Smooth muscle cell (in vitro differentiated cells): ENCODE results near the gene TUBB2B. TPM values are rescaled to one million over a fixed set of nuclear protein-coding genes. Genes with fewer than 3 reads are reported as not detected.

Experiments
- DNase-seq: peaks from one replicate; lab custom pipeline; 2025; ENCODE audit not compliant: unreplicated experiment; lab: John Stamatoyannopoulos, UW
- H2AFZ ChIP-seq: fragments of 200-600 bp; sonication (generic); 2 replicates; pipeline ENCODE4 v1.6.0; 2016; ENCODE audit warnings: antibody characterized with exemption, low read depth, mild to moderate bottlenecking
- H3F3A ChIP-seq: fragments of 200-600 bp; sonication (generic); 2 replicates; pipeline ENCODE4 v1.6.0; 2017; ENCODE audit warnings: antibody characterized with exemption, low read depth
- H3K27ac ChIP-seq: fragments of 200-600 bp; sonication (generic); 2 replicates; pipeline ENCODE4 v1.5.1; 2016; ENCODE audit warnings: low read depth, mild to moderate bottlenecking
- H3K27me3 ChIP-seq: fragments of 200-600 bp; sonication (generic); 2 replicates; pipeline ENCODE4 v1.6.1; 2016; ENCODE audit warnings: low read depth, mild to moderate bottlenecking
- H3K36me3 ChIP-seq: fragments of 200-600 bp; sonication (generic); 2 replicates; pipeline ENCODE4 v1.5.1; 2016; ENCODE audit warnings: low read depth
- H3K4me1 ChIP-seq: fragments of 200-600 bp; sonication (generic); 2 replicates; pipeline ENCODE4 v1.5.1; 2016; ENCODE audit warnings: low read depth
- H3K4me2 ChIP-seq: fragments of 200-600 bp; sonication (generic); 2 replicates; pipeline ENCODE4 v1.6.0; 2016; ENCODE audit warnings: mild to moderate bottlenecking
- H3K4me3 ChIP-seq: fragments of 200-600 bp; sonication (generic); 2 replicates; pipeline ENCODE4 v1.5.1; 2016; ENCODE audit warnings: mild to moderate bottlenecking
- H3K79me2 ChIP-seq: fragments of 200-600 bp; sonication (generic); 2 replicates; pipeline ENCODE4 v1.6.0; 2016; ENCODE audit warnings: low read depth, mild to moderate bottlenecking
- H3K9ac ChIP-seq: fragments of 200-600 bp; sonication (generic); 2 replicates; pipeline ENCODE4 v1.6.0; 2016; ENCODE audit warnings: low read depth
- H3K9me3 ChIP-seq: fragments of 200-600 bp; sonication (generic); replicated peaks from 2 replicates; pipeline ENCODE4 v1.5.1; 2016; ENCODE audit warnings: low read depth
- H4K20me1 ChIP-seq: fragments of 200-600 bp; sonication (generic); 2 replicates; pipeline ENCODE4 v1.6.0; 2016; ENCODE audit warnings: low read depth
- WGBS: methylation state at CpG from one replicate; pipeline ENCODE4 v1.1.7; 2016; ENCODE audit warnings: low lambda C conversion rate; 5-methylcytosine and 5-hydroxymethylcytosine counted together
- polyA plus RNA-seq: library from polyadenylated mRNA; unstranded; fragments of >200 nt; fragmentation: Nextera tagmentation; extraction: Ambion mirVana; gene quantifications from 2 replicates; pipeline ENCODE4 v1.2.1, GENCODE V29; 2016
- total RNA-seq: library from RNA; depleted of rRNA; stranded (reverse); fragments of >200 nt; gene quantifications from 2 replicates; pipeline ENCODE4 v1.2.3, GENCODE V29; 2014
- TF ChIP-seq, protein P1 (sequence below): fragments of 200-600 bp; sonication (generic); IDR thresholded peaks from 2 replicates; pipeline ENCODE4 v1.5.1; 2017; ENCODE audit warnings: borderline replicate concordance, mild to moderate bottlenecking, antibody characterized with exemption; ENCODE audit not compliant: insufficient read depth, poor library complexity, severe bottlenecking

TUBB2B gene
- total and polyA plus RNA-seq, 2 experiments from 2014 or later = 22.7 to 62.1 TPM

GRCh38 chr6:3239110-3239830, 11.8 kb upstream of the TUBB2B start:
- no peak overlapping the region for H3K9ac ChIP-seq

GRCh38 chr6:3237761-3238662, 10.6 kb upstream of the TUBB2B start:
- Histone ChIP-seq H3K4me3 (no peak overlapping the region), H3K79me2 (no peaks in the 10 kb centered on the region), H3K27ac (no peak overlapping the region), H3K9ac (no peak overlapping the region), H3F3A (no peaks in the 10 kb centered on the region), H3K9me3 (no peaks in the 10 kb centered on the region), H2AFZ (no peak overlapping the region), H3K4me2 (no peak overlapping the region), H3K27me3 (peaks cover 4% of the 10 kb centered on the region), H4K20me1 (no peaks in the 10 kb centered on the region), H3K36me3 (no peaks in the 10 kb centered on the region), H3K4me1 (peaks cover 4% of the 10 kb centered on the region)
- no peak for DNase-seq
- TF ChIP-seq, protein P1, sequence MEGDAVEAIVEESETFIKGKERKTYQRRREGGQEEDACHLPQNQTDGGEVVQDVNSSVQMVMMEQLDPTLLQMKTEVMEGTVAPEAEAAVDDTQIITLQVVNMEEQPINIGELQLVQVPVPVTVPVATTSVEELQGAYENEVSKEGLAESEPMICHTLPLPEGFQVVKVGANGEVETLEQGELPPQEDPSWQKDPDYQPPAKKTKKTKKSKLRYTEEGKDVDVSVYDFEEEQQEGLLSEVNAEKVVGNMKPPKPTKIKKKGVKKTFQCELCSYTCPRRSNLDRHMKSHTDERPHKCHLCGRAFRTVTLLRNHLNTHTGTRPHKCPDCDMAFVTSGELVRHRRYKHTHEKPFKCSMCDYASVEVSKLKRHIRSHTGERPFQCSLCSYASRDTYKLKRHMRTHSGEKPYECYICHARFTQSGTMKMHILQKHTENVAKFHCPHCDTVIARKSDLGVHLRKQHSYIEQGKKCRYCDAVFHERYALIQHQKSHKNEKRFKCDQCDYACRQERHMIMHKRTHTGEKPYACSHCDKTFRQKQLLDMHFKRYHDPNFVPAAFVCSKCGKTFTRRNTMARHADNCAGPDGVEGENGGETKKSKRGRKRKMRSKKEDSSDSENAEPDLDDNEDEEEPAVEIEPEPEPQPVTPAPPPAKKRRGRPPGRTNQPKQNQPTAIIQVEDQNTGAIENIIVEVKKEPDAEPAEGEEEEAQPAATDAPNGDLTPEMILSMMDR = no peak
- 87% methylated on average over 24 of the region's 24 CpGs for WGBS

More at GRCh38 chr6:3239110-3239830, 11.8 kb upstream of the TUBB2B start:
- H4K20me1 ChIP-seq = no peaks in the 10 kb centered on the region
- H2AFZ ChIP-seq = no peak overlapping the region
- H3F3A ChIP-seq = no peaks in the 10 kb centered on the region
- no peak for DNase-seq
- H3K4me2 ChIP-seq = no peak overlapping the region
- WGBS = 84% methylated on average over 13 of the region's 13 CpGs
- no peak overlapping the region for H3K4me3 ChIP-seq
- TF ChIP-seq, protein P1 = no peak
- no peaks in the 10 kb centered on the region for H3K27me3 ChIP-seq
- no peaks in the 10 kb centered on the region for H3K36me3 ChIP-seq
- no peak overlapping the region for H3K27ac ChIP-seq
- no peaks in the 10 kb centered on the region for H3K79me2 ChIP-seq
- H3K9me3 ChIP-seq = no peaks in the 10 kb centered on the region
- peaks cover under 1% of the 10 kb centered on the region for H3K4me1 ChIP-seq

GRCh38 chr6:3236005-3236404, 8.6 kb upstream of the TUBB2B start:
- Histone ChIP-seq H3K4me3 (no peak overlapping the region), H3K9me3 (no peaks in the 10 kb centered on the region), H3K36me3 (no peaks in the 10 kb centered on the region), H3K4me1 (peaks cover 4% of the 10 kb centered on the region), H3K27ac (no peak overlapping the region), H3F3A (peaks cover 5% of the 10 kb centered on the region), H3K4me2 (no peak overlapping the region), H2AFZ (no peak overlapping the region), H3K27me3 (peaks cover 14% of the 10 kb centered on the region), H4K20me1 (no peaks in the 10 kb centered on the region), H3K79me2 (no peaks in the 10 kb centered on the region), H3K9ac (no peak overlapping the region)
- WGBS = 76% methylated on average over 3 of the region's 3 CpGs
- no peak for DNase-seq
- TF ChIP-seq, protein P1 = no peak
